ENCODE results near the gene SLC6A20.

Gene SLC6A20

DNA sequence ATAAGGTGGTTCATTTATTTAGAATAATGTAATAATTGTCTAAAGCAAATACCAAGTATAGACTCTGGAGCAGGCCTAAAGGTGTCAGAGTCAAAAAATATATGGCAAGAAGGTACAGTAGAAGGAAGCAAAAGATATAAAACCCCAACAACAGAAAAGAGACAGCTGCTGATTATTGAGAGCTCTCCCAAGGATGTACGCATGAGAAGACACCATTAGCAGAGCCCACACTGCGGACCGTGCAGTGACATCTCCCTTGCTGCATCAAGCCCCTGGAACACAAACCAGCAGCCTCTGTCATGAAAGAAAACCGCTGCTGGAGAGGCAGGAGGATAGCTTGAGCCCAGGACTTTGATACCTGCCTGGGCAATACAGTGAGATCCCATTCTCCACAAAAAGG, 18.0 kb upstream of the SLC6A20 start:
- DNase-seq (ENCODE audit: extremely low spot score) = no peak
- POLR2A ChIA-PET = no interaction called here
- no peak for TF ChIP-seq SUZ12 (IDR thresholded peaks at IDR 0.05)
- no peak for TF ChIP-seq TARDBP (IDR thresholded peaks at IDR 0.05)
- no peak for TF ChIP-seq HDGF (IDR thresholded peaks at IDR 0.05; ENCODE audit: borderline replicate concordance)
- TF ChIP-seq FOXK2 (IDR thresholded peaks at IDR 0.05) = no peak
- TF ChIP-seq SP1 (IDR thresholded peaks at IDR 0.05) = no peak
- TF ChIP-seq ARNT (IDR thresholded peaks at IDR 0.05) = no peak
- no peak for TF ChIP-seq LEF1 (IDR thresholded peaks at IDR 0.05; ENCODE audit: borderline replicate concordance)
- TF ChIP-seq L3MBTL2 (conservative IDR thresholded peaks at IDR 0.05) = no peak
- TF ChIP-seq FOXA1 (IDR thresholded peaks at IDR 0.05) = no peak
- no peak for TF ChIP-seq ZNF384 (IDR thresholded peaks at IDR 0.05)
- TF ChIP-seq, protein P1, sequence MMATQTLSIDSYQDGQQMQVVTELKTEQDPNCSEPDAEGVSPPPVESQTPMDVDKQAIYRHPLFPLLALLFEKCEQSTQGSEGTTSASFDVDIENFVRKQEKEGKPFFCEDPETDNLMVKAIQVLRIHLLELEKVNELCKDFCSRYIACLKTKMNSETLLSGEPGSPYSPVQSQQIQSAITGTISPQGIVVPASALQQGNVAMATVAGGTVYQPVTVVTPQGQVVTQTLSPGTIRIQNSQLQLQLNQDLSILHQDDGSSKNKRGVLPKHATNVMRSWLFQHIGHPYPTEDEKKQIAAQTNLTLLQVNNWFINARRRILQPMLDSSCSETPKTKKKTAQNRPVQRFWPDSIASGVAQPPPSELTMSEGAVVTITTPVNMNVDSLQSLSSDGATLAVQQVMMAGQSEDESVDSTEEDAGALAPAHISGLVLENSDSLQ (IDR thresholded peaks at IDR 0.05) = no peak
- TF ChIP-seq NFRKB (IDR thresholded peaks at IDR 0.05) = no peak
- TF ChIP-seq CTBP1 (IDR thresholded peaks at IDR 0.05; ENCODE audit: borderline replicate concordance) = no peak
- TF ChIP-seq BHLHE40 (IDR thresholded peaks at IDR 0.05; ENCODE audit: borderline replicate concordance) = no peak
- CTCF ChIA-PET = no interaction called here

DNA sequence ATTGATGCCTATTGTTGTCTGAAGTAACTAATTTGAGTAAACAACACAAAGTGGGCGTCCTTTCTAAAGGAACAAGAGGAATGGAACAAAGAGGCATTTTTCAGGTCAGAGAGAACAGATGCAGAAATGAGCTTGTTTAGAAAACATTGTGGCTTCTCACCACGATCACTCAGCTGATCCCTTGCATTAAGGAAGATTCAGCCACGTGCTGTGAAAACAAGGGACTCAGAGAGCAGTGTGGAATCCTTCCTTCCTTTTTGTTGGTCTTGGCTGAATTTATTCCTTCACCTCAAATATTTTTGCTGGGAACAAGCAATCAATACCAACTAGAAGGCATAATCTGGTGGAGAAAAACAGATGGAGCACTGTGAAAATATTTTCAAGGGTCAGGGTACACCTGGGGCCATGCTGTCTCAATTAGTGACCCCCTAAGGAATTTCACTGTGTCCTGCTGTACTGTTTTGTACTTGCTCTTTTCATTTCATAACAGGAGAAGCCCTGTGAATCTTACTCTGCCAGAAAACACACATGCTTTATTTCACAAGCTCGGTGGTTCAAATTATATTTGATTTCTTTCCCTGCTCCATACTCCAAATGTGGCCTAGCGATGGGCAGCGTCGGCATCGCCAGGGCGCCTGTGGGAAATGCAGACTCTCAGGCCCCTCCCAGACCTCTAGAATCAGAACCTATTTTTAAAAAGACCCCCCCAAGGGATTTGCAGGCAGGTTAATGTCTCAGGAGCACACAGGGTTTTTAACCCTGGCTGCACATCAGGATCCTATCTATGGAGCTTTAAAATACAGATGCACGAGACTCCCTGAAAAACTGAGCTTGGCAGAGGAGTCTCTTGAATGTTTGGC, 11.6 kb upstream of the SLC6A20 start:
- DNase-seq (ENCODE audit: extremely low spot score) = no peak
- ChIA-PET CTCF (no interaction called here), POLR2A (no interaction called here)
- TF ChIP-seq BHLHE40 (IDR thresholded peaks at IDR 0.05; ENCODE audit: borderline replicate concordance) (no peak), SP1 (IDR thresholded peaks at IDR 0.05) (no peak), CTBP1 (IDR thresholded peaks at IDR 0.05; ENCODE audit: borderline replicate concordance) (no peak)
- TF ChIP-seq, protein P1 (IDR thresholded peaks at IDR 0.05) = no peak

DNA sequence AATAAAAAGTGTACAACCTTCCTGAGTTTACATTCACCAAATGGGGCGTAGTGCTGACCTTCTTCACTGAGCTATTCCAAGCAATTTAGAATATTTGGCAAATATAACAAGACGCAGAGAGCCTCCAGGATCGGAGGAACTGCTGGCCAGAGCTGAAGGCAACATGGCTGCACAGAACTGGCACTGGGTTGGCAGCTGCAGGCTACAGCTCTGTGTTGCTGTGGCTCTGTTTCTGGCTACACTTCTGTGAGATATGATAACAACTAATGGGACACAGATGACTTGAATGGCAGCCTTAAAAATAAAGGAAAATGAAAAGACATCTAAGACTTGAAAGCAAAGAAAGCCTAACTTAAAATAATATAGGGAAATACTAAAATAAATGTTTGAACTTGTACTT, 10.8 kb upstream of the SLC6A20 start:
- TF ChIP-seq TARDBP (IDR thresholded peaks at IDR 0.05) = no peak
- no peak for TF ChIP-seq ZNF384 (IDR thresholded peaks at IDR 0.05)
- TF ChIP-seq ARNT (IDR thresholded peaks at IDR 0.05) = no peak
- no peak for TF ChIP-seq FOXK2 (IDR thresholded peaks at IDR 0.05)
- TF ChIP-seq SP1 (IDR thresholded peaks at IDR 0.05) = no peak
- TF ChIP-seq, protein P1 (IDR thresholded peaks at IDR 0.05) = no peak
- no peak for TF ChIP-seq SUZ12 (IDR thresholded peaks at IDR 0.05)
- no peak for TF ChIP-seq L3MBTL2 (conservative IDR thresholded peaks at IDR 0.05)
- ChIA-PET CTCF (no interaction called here), POLR2A (no interaction called here)
- no peak for DNase-seq (ENCODE audit: extremely low spot score)

DNA sequence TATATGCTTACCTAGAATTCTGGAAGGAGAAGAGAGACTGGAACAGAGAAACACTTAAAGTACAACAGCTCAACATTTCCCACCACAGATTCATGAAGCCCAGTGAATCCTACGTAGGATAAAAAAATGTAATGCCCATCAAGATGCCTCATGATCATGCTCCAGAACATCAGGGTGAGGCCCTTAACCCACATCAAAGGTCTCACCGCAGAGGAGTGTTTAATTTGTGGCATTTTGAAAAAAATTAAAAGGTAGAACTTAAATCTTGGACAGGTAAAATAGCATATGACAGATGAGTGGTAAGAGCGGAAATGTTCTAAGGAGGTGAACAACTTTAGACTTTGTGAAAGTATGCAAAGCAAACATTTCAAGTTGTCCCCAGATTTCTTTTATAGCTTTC, 9.7 kb upstream of the SLC6A20 start:
- CTCF ChIA-PET = no interaction called here
- no peak for TF ChIP-seq SUZ12 (IDR thresholded peaks at IDR 0.05)
- TF ChIP-seq FOXK2 (IDR thresholded peaks at IDR 0.05) = no peak
- TF ChIP-seq NFRKB (IDR thresholded peaks at IDR 0.05) = no peak
- TF ChIP-seq, protein P1 (IDR thresholded peaks at IDR 0.05) = no peak
- no peak for TF ChIP-seq BHLHE40 (IDR thresholded peaks at IDR 0.05; ENCODE audit: borderline replicate concordance)
- TF ChIP-seq ZNF384 (IDR thresholded peaks at IDR 0.05) = no peak
- TF ChIP-seq LEF1 (IDR thresholded peaks at IDR 0.05; ENCODE audit: borderline replicate concordance) = no peak
- no peak for TF ChIP-seq ELF4 (IDR thresholded peaks at IDR 0.05)
- no peak for TF ChIP-seq FOXM1 (IDR thresholded peaks at IDR 0.05; ENCODE audit: borderline replicate concordance)
- no peak for TF ChIP-seq FOXA1 (IDR thresholded peaks at IDR 0.05)
- no peak for TF ChIP-seq CTBP1 (IDR thresholded peaks at IDR 0.05; ENCODE audit: borderline replicate concordance)
- TF ChIP-seq ARNT (IDR thresholded peaks at IDR 0.05) = no peak
- DNase-seq (ENCODE audit: extremely low spot score) = no peak
- POLR2A ChIA-PET = no interaction called here

DNA sequence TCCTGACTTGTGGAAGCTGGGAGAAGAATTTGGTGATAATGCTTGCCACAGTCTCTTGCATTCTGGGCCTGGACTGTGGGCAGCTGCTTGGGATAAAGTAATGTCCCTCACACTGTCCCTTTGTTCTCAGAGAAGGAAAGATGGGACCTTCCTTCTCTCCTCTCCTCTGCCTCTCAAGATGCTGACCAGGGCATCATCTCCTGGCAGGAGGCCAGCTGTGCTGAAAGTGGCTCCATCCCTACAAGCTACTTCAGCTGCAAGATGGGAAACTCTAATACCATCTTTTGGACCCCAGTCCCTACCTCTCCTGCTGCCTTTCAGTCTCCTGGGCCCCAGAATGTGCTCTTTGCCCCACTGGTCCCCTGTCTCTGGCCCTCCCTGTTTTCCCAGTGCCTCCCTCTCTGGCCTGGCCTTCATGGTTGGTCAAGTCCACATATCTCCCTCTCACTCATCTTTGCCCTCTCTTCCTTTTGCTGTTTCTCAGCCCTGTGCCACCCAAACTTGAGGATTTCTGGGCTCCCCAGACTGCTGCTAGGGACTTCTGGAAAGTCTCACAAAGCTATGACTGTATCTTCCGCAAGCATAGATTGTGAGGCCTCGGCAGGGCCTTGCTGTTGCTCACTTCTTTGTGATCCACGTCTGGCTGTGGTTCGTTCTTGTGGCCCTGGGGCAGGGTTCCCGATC, 7.1 kb upstream of the SLC6A20 start:
- no peak for DNase-seq (ENCODE audit: extremely low spot score)
- TF ChIP-seq ZNF384 (IDR thresholded peaks at IDR 0.05) (no peak), HDGF (IDR thresholded peaks at IDR 0.05; ENCODE audit: borderline replicate concordance) (no peak), SP1 (IDR thresholded peaks at IDR 0.05) (no peak), TARDBP (IDR thresholded peaks at IDR 0.05) (no peak), FOXK2 (IDR thresholded peaks at IDR 0.05) (no peak)
- ChIA-PET POLR2A (no interaction called here), CTCF (no interaction called here)

DNA sequence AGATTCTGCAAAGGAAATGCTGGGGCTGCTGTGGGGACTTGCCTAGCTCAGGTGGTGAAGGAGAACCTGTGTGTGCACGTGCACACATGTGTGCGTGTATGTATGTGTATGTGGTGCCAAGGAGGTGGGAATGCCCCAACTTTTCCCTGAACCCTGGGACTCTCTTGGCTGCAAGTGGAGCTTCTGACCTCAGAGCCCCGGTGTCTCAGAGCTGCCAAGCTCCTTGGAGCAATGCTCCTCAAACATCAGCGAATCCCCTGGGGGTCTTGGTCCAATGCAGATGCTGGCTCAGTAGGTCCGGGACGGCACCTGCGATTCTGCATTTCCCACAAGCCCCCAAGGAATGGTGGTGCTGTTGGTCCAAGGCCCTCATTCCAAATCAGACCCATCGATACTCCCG, 5.8 kb upstream of the SLC6A20 start:
- no peak for DNase-seq (ENCODE audit: extremely low spot score)
- CTCF ChIA-PET = no interaction called here
- TF ChIP-seq ELF4 (IDR thresholded peaks at IDR 0.05) = no peak
- TF ChIP-seq NFRKB (IDR thresholded peaks at IDR 0.05) = no peak
- no peak for TF ChIP-seq TARDBP (IDR thresholded peaks at IDR 0.05)
- no peak for TF ChIP-seq FOXA1 (IDR thresholded peaks at IDR 0.05)
- no peak for TF ChIP-seq HDGF (IDR thresholded peaks at IDR 0.05; ENCODE audit: borderline replicate concordance)
- TF ChIP-seq LEF1 (IDR thresholded peaks at IDR 0.05; ENCODE audit: borderline replicate concordance) = no peak
- no peak for TF ChIP-seq SUZ12 (IDR thresholded peaks at IDR 0.05)
- TF ChIP-seq ZNF384 (IDR thresholded peaks at IDR 0.05) = no peak
- TF ChIP-seq, protein P1 (IDR thresholded peaks at IDR 0.05) = no peak
- TF ChIP-seq BHLHE40 (IDR thresholded peaks at IDR 0.05; ENCODE audit: borderline replicate concordance) = no peak
- no peak for TF ChIP-seq FOXK2 (IDR thresholded peaks at IDR 0.05)
- TF ChIP-seq FOXM1 (IDR thresholded peaks at IDR 0.05; ENCODE audit: borderline replicate concordance) = no peak
- TF ChIP-seq L3MBTL2 (conservative IDR thresholded peaks at IDR 0.05) = no peak
- POLR2A ChIA-PET = no interaction called here
